NB4 (cell line): ENCODE measurements around the gene KCNRG.

Experiments
- DNase-seq: peaks from one replicate; pipeline ENCODE4 v3.0.0; 2010; ENCODE audit warnings: low read depth
- H3K4me3 ChIP-seq: one replicate; pipeline ENCODE4 v1.5.1; 2011; ENCODE audit warnings: mild to moderate bottlenecking, low read depth, low read length, moderate library complexity
- MYC ChIP-seq: IDR thresholded peaks from 2 replicates; pipeline ENCODE4 v1.6.1; 2011; ENCODE audit warnings: low read depth, low read length
- POLR2A ChIP-seq: IDR thresholded peaks from 2 replicates; pipeline ENCODE4 v1.6.1; 2011; ENCODE audit warnings: mild to moderate bottlenecking; ENCODE audit not compliant: insufficient read length; ENCODE audit errors: extremely low read depth
- TF ChIP-seq, protein P1 (sequence below): IDR thresholded peaks from one replicate; pipeline ENCODE4 v1.5.1; 2012; ENCODE audit warnings: low read depth, low read length
- TF ChIP-seq, protein P2 (sequence below): IDR thresholded peaks from 2 replicates; pipeline ENCODE4 v1.6.1; 2011; ENCODE audit warnings: low read depth, low read length

KCNRG gene

DNA sequence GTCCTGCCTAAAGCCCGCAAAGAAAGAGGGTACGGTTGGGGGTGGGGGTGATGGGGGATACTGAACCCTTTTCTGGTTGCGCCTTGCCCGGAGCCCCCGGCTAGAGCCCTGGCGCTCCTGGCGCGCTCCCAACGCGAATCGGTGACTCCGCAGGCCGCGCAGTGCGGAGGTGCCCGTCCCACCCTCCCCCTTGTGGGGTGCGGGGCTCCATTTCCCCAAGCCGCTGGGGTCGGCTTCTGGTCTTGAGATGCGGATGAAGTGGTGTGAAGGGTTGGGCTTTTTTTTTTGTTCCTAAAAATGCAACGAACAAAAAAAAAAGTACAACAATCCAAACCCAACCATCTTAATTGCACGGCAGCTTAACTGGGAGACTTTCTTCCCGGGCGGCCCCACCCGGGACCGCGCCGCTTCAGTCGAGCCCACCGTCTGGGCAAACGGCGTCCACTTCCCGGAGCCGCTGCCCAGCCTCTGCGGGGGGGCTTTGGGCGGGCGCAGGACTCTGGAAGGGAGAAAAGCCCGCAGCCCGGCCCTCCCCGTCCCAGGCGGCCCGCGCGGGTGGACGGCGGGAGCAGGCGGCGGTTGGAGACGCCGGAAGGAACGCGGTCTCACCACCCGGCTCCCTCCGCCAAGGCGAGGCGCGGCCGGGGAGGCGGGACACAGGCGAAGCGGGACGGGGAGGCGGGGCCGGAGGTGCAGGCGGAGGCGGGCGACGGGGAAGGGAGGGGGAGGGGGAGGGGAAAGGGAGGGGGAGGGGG lies 18.9 kb upstream of the KCNRG start:
- peak; percentile 98 for DNase-seq
- TF ChIP-seq, protein P1, sequence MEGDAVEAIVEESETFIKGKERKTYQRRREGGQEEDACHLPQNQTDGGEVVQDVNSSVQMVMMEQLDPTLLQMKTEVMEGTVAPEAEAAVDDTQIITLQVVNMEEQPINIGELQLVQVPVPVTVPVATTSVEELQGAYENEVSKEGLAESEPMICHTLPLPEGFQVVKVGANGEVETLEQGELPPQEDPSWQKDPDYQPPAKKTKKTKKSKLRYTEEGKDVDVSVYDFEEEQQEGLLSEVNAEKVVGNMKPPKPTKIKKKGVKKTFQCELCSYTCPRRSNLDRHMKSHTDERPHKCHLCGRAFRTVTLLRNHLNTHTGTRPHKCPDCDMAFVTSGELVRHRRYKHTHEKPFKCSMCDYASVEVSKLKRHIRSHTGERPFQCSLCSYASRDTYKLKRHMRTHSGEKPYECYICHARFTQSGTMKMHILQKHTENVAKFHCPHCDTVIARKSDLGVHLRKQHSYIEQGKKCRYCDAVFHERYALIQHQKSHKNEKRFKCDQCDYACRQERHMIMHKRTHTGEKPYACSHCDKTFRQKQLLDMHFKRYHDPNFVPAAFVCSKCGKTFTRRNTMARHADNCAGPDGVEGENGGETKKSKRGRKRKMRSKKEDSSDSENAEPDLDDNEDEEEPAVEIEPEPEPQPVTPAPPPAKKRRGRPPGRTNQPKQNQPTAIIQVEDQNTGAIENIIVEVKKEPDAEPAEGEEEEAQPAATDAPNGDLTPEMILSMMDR, result no peak
- TF ChIP-seq POLR2A (peak; percentile 70), MYC (peak; percentile 21; the same call in 1 of the 2 replicates)
- TF ChIP-seq, protein P2, sequence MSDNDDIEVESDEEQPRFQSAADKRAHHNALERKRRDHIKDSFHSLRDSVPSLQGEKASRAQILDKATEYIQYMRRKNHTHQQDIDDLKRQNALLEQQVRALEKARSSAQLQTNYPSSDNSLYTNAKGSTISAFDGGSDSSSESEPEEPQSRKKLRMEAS, result peak; percentile 21; the same call in 1 of the 2 replicates
- peak overlapping the region; percentile 78 for H3K4me3 ChIP-seq

DNA sequence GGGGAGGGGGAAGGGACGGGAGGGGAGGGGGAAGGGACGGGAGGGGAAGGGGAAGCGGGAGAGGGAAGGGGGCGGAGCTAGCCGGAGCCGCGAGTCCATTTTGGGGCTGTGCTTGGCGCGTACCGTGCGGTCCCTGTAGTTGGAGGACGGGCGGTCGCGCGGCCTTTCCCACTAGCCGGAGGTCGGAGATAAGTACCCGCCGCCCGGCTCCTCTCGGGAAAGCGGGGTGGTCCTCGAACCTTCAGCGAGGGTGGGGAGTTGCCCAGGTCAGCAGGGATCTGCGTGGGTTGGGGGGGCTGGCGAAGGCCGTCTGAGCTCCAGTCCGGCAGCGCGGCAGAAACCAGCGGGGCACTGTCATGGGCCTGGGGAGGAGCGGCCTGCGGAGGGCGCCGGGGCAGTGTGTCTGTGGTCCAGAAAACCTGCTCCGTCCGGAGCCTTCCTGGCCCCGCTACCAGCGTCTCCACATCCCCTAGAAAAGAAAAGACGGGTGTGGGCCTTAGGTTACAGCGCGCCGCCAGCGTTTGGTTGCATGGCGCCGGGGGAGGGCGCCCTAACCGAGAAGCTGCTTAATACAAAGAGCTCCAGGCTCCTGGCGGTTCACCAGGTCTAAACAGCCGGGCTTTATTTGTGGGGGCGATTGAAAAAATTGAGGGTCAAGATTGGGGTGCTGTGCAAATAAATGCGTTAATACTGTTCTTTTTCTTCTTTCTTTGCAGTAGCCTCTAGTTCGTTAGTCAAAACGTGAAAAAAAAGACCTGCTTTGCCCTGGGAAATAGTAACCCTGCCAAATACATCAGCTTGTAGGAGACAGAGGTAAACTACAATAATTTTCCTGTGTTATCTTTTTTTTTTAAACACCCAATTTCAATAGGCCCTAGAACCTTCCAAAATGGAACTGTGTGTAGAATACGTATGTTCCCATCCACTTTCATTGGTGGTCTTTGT lies 18.0 kb upstream of the KCNRG start, which contains the start of gene TRIM13:
Gene TRIM13 (plus strand): TSS at position 92 of the 945 bp plus-strand sequence. CDS start 14,899 bp downstream, outside the sequence.
- peak; percentile 94 for DNase-seq
- TF ChIP-seq, protein P1, result peak; percentile 83
- TF ChIP-seq POLR2A, result peak; percentile 92
- TF ChIP-seq, protein P2, result peak; percentile 81
- peak; percentile 67 for TF ChIP-seq MYC
- peak within 1 kb of the TSS; percentile 98 for H3K4me3 ChIP-seq

DNA sequence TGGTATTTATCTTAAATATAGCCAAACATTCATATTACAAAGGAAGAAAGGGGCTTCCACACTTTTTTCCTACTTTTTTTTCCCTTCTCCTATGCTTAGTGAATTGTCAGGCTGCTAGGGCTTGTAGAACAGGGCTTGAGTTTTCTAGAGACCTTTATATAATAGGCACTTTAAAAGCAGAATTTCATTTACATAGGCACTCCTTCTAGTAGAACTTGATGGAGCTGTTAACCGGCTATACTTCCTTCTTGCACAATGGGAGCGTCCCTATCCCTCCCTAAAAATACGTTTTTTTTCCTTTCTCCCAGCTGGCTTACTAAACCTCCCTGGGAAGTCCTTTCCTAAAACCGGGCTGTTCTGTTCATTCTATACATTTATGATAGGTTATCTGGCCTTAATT lies 17.3 kb upstream of the KCNRG start:
- peak; percentile 41 for DNase-seq
- TF ChIP-seq, protein P1, result no peak
- no peak for TF ChIP-seq MYC
- peak overlapping the region; percentile 98 for H3K4me3 ChIP-seq

DNA sequence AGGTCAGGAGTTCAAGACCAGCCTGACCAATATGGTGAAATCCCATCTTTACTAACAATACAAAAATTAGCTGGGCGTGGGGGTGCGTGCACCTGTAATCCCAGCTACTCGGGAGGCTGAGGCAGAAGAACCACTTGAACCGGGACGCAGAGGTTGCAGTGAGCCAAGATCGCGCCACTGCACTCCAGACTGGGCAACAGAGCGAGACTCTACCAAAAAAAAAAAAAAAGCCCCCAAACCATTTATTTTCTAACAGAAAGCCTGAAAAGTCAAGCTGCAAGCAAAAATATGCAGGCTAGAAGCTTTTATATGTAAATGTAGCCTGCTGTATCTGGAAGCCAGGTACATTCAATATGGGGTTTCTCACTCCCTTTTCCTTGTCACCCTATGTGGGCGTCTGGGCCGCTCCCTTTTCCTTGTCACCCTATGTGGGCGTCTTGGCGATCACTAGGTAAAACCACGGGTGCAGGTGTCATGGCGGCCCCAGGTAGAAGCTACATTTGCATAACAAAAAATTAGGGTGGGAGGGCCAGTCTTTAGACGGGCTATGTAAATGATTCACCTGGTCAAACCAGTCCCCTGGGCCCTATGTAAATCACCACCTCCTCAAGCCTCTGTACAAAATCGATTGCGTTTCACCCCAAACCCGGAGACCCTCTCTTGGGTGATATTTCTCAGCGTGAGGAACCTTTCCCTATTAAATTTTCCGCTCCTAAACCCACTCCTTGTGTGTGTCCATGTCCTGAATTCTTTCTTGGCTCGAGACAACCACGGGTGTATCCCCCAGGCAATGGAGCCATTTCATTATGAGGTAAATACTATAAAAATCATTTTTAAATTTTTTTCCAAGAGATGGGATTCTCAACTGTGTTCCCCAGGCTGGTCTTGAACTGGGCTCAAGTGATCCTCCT lies 16.3 kb upstream of the KCNRG start:
- peak overlapping the region; percentile 98 for H3K4me3 ChIP-seq
- TF ChIP-seq, protein P1, result no peak
- TF ChIP-seq POLR2A, result no peak
- TF ChIP-seq MYC, result no peak
- TF ChIP-seq, protein P2, result no peak
- DNase-seq, result no peak

DNA sequence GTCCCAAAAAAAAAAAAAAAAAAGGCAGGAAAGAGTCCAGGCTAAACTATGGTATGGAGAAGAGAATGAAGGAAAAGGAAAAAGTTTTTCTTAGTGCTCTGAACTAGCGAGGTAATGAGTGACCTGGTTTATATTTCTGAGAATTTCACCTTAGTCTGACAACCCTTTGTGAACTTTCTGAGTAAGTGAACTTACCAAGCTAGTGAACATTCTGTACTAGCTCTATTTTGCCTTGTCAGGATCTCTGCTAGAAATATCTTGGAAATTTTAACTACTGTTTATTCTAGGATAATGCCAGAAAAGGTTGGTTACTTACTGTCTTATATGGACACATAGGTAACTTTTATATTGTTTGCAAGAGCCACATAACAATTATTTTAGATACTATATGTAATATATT lies 14.0 kb upstream of the KCNRG start:
- H3K4me3 ChIP-seq, result peak overlapping the region; percentile 29
- TF ChIP-seq MYC, result no peak
- no peak for TF ChIP-seq POLR2A
- TF ChIP-seq, protein P1, result no peak
- TF ChIP-seq, protein P2, result no peak
- no peak for DNase-seq
